Measurements from ENCODE around the gene RASA4B.
"Not testable (repeated sequence)": the region's sequence is repeated elsewhere in the genome, so short reads cannot be mapped to it uniquely, and the experiment has no call there.

RASA4B gene

GRCh38 chr7:102456327-102456726, 61.2 kb downstream of the RASA4B start:
- no peak overlapping the region for H3K4me3 ChIP-seq (ENCODE audit: low read depth, low read length)
- no peak for TF ChIP-seq MAX (IDR thresholded peaks at IDR 0.05; ENCODE audit: low read depth, low read length)
- no peak for TF ChIP-seq MYC (IDR thresholded peaks at IDR 0.05; ENCODE audit: low read depth, low read length)
- TF ChIP-seq POLR2A (IDR thresholded peaks at IDR 0.05; ENCODE audit: extremely low read depth, insufficient read length): no peak
- TF ChIP-seq CTCF (IDR thresholded peaks at IDR 0.05; ENCODE audit: low read depth, low read length): no peak
- DNase-seq (ENCODE audit: low read depth): no peak

- H3K4me3 ChIP-seq (ENCODE audit: low read depth, low read length): no peak overlapping the region
- no peak for DNase-seq (ENCODE audit: low read depth)
- no peak for TF ChIP-seq MAX (IDR thresholded peaks at IDR 0.05; ENCODE audit: low read depth, low read length)
- no peak for TF ChIP-seq POLR2A (IDR thresholded peaks at IDR 0.05; ENCODE audit: extremely low read depth, insufficient read length)
- no peak for TF ChIP-seq CTCF (IDR thresholded peaks at IDR 0.05; ENCODE audit: low read depth, low read length)
- no peak for TF ChIP-seq MYC (IDR thresholded peaks at IDR 0.05; ENCODE audit: low read depth, low read length)
These were observed 62.0 kb downstream of the RASA4B start for GRCh38 chr7:102455596-102455995.

- not testable (repeated sequence) for H3K4me3 ChIP-seq (ENCODE audit: low read depth, low read length); DNase-seq (ENCODE audit: low read depth)
These were observed 62.6 kb downstream of the RASA4B start for GRCh38 chr7:102454932-102455331.

- no peak overlapping the region for H3K4me3 ChIP-seq (ENCODE audit: low read depth, low read length)
- no peak for DNase-seq (ENCODE audit: low read depth)
These were observed 63.1 kb downstream of the RASA4B start for GRCh38 chr7:102454468-102454867.

GRCh38 chr7:102453319-102453718, 64.3 kb downstream of the RASA4B start:
- TF ChIP-seq CTCF (IDR thresholded peaks at IDR 0.05; ENCODE audit: low read depth, low read length) (no peak), MYC (IDR thresholded peaks at IDR 0.05; ENCODE audit: low read depth, low read length) (no peak), POLR2A (IDR thresholded peaks at IDR 0.05; ENCODE audit: extremely low read depth, insufficient read length) (no peak), MAX (IDR thresholded peaks at IDR 0.05; ENCODE audit: low read depth, low read length) (no peak)
- DNase-seq (ENCODE audit: low read depth): no peak
- H3K4me3 ChIP-seq (ENCODE audit: low read depth, low read length): no peak overlapping the region

More at GRCh38 chr7:102454468-102454867, 63.1 kb downstream of the RASA4B start:
- TF ChIP-seq MAX (IDR thresholded peaks at IDR 0.05; ENCODE audit: low read depth, low read length) (no peak), CTCF (IDR thresholded peaks at IDR 0.05; ENCODE audit: low read depth, low read length) (no peak), MYC (IDR thresholded peaks at IDR 0.05; ENCODE audit: low read depth, low read length) (no peak), POLR2A (IDR thresholded peaks at IDR 0.05; ENCODE audit: extremely low read depth, insufficient read length) (no peak)

GRCh38 chr7:102452451-102452850, 65.1 kb downstream of the RASA4B start:
- H3K4me3 ChIP-seq (ENCODE audit: low read depth, low read length): no peak overlapping the region
- no peak for DNase-seq (ENCODE audit: low read depth)
- TF ChIP-seq POLR2A (IDR thresholded peaks at IDR 0.05; ENCODE audit: extremely low read depth, insufficient read length) (no peak), MAX (IDR thresholded peaks at IDR 0.05; ENCODE audit: low read depth, low read length) (no peak), CTCF (IDR thresholded peaks at IDR 0.05; ENCODE audit: low read depth, low read length) (no peak), MYC (IDR thresholded peaks at IDR 0.05; ENCODE audit: low read depth, low read length) (no peak)

Measured in NB4 (cell line).